GM23248 (cell line): ENCODE measurements around the gene PTPRE.

ENCODE experiments used
- EZH2 ChIP-seq: fragments of 200-600 bp; sonication (generic); IDR thresholded peaks from 2 replicates; pipeline ENCODE4 v1.6.1; 2018; ENCODE audit warnings: antibody characterized with exemption, mild to moderate bottlenecking; ENCODE audit not compliant: insufficient read depth, poor library complexity, severe bottlenecking
- EZH2phosphoT487 ChIP-seq: fragments of 200-600 bp; sonication (generic); IDR thresholded peaks from 2 replicates; pipeline ENCODE4 v1.6.1; 2018; ENCODE audit warnings: antibody characterized with exemption, moderate library complexity, mild to moderate bottlenecking, low read depth; ENCODE audit not compliant: insufficient read depth

DNA sequence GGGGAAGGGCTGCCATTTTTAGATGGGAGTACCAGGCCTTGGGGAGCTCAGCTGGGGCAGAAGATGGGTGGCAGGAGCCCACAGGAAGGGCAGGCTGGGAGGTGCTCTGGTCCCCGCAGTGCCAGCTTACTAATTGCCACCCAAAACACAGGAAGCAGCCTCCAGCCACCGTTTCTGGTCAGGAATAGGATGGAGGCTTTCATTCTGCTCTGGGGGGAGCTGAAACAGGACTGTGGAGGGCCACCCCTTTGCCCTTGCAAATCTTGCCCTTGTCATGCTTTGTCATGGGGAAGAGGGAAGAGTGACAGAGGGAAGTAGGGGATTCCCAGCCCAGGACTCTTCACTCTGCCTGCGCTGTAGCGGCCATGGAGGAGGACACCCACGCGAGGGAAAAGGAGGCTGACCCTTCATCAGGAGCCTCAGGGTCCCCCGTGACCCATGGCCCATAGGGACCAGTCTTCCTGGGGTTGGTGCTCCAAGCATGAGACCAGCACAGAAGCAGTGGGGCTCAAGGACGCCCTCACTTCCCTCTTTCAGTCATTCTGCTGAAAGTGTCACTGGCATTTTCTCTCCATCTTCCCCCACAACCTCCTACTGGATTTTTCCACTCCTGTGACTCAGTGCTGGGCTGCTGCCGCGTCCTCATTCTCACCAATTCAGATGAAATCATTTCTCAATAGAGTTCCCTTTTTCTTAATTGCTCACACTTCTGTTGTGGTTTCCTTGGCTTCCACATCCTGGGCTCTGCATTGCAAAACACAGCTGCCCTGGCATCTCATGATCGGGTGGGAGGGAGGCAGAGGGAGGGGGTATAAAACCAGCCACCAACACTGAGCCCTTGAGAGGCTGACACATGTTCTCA is 157.4 kb downstream of the PTPRE start:
- no peak for TF ChIP-seq EZH2
- no peak for TF ChIP-seq EZH2phosphoT487
